PC-9 (cell line): Measurements from ENCODE around the gene DNAH2.

Experiments
- CTCF ChIP-seq: fragments of 200-600 bp; sonication (generic); conservative IDR thresholded peaks from 2 replicates; pipeline ENCODE4 v1.6.1; 2017; ENCODE audit warnings: mixed run types, antibody characterized with exemption, mild to moderate bottlenecking, moderate library complexity
- EZH2 ChIP-seq: fragments of 200-600 bp; sonication (generic); IDR thresholded peaks from 2 replicates; pipeline ENCODE4 v1.8.0; 2017; ENCODE audit warnings: antibody characterized with exemption, low read depth

GRCh38 chr17:7836596-7837407 is 119.3 kb downstream of the DNAH2 start:
- TF ChIP-seq EZH2 (no peak), CTCF (no peak)
